Activated CD4-positive, alpha-beta memory T cell treated with anti-CD3 and anti-CD28 coated beads, Interleukin-2, amount 10 ng/mL, durations not matched to agents 7 days and 5 days (primary cell): Measurements from ENCODE around the gene ZNF689. TPM values are rescaled to one million over a fixed set of nuclear protein-coding genes. Genes with fewer than 3 reads are reported as not detected.
"Not testable (repeated sequence)": the region's sequence is repeated elsewhere in the genome, so short reads cannot be mapped to it uniquely, and the experiment has no call there.

Experiments used
- CTCF ChIA-PET: fragments of 350-600 bp; sonication (Branson Sonifier 250); formaldehyde crosslinking; loops from one replicate; lab custom pipeline; 2021; ENCODE audit warnings: antibody characterized with exemption, inconsistent platforms; lab: Charles Lee
- POLR2A ChIA-PET: fragments of 350-600 bp; sonication (Branson Sonifier 250); formaldehyde crosslinking; loops from one replicate; lab custom pipeline; 2021; ENCODE audit warnings: antibody characterized with exemption; lab: Charles Lee
- DNase-seq: peaks from one replicate; pipeline ENCODE4 v3.0.0-alpha.2; 2020
- H3K27ac Mint-ChIP-seq: one replicate; pipeline ENCODE4 v1.8.0; 2021; ENCODE audit warnings: mild to moderate bottlenecking, mixed read lengths
- H3K27me3 Mint-ChIP-seq: one replicate; pipeline ENCODE4 v1.8.0; 2021; ENCODE audit warnings: mixed read lengths
- H3K36me3 Mint-ChIP-seq: one replicate; pipeline ENCODE4 v1.8.0; 2021; ENCODE audit warnings: low read depth, mixed read lengths
- H3K4me1 Mint-ChIP-seq: one replicate; pipeline ENCODE4 v1.8.0; 2021; ENCODE audit warnings: mixed read lengths
- H3K4me3 Mint-ChIP-seq: one replicate; pipeline ENCODE4 v1.8.0; 2021; ENCODE audit warnings: mild to moderate bottlenecking, mixed read lengths
- H3K9me3 Mint-ChIP-seq: one replicate; pipeline ENCODE4 v1.8.0; 2021; ENCODE audit warnings: mixed read lengths
- total RNA-seq, 2 experiments: library from RNA; stranded (reverse); gene quantifications; one replicate each; pipeline ENCODE4 v1.2.3, GENCODE V29; 2021

ZNF689 gene
- total RNA-seq, 2 experiments from 2014 or later = 9.9 to 11.7 TPM

DNA sequence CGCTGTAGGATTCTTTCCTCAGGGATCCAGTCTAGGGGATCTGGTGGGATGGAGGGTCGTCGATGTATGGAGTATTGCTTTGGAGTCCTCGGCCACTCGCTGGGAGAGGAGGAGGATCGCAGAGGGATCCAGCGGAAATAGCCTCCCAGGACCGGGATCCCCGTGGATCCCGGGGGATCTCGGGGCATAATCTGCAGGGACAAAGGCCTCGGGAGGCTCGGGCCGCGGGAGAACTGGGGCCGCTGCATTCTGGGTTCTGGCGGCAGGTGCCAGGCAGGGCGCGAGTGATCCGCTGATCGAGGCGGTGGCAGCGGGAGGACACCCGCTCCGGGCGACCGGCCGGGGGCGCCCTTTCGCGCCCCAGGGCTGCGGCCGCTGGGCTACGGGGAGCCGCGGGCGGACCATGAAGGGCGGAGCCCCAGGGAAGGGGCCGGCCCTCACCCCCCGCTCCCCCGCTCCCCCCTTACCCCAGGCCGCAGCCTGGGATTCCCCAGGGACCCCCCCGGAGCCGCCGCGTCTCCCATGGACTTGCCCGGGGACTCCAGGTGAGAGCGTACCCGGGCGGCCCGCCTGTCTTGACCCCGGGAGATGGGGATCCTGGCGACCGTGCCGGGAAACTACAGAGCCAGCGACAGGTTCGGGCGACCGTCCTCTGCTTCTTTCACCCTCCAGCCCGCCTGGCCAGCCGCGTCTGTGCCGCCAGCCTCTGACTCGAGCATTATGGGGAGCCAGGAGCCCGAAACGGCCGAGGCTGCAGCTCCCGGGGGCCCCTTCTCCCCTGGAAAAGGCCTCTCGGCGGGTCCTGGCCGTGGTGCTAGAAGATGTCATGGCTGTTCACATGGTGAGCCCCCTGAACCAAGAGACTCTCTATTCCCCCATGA lies 41.2 kb upstream of the ZNF689 start:
- Mint-ChIP-seq H3K9me3 (no peaks in the 10 kb centered on the region), H3K27me3 (no peaks in the 10 kb centered on the region), H3K4me1 (peaks cover 36% of the 10 kb centered on the region), H3K27ac (peak overlapping the region; percentile 95), H3K4me3 (peak overlapping the region; percentile 96), H3K36me3 (peaks cover 39% of the 10 kb centered on the region)
- ChIA-PET POLR2A (interaction anchor here (0.6 to 3.8 kb wide), 21 partner anchors 9 to 269 kb away, joined by 3 to 49 read pairs (median 5); partner anchors contain the start of genes DCTPP1, FBRS, PHKG2 and SEPTIN1), CTCF (interaction anchor here (0.6 to 3.9 kb wide), 11 partner anchors 7 to 291 kb away, joined by 3 to 34 read pairs (median 5); partner anchors contain the start of genes DCTPP1 and FBRS)
- peak; percentile 85 for DNase-seq

- Mint-ChIP-seq H3K27ac (peak within 1 kb of the TSS; percentile 95), H3K27me3 (peaks cover 3% of the 10 kb centered on the region), H3K36me3 (peaks cover 30% of the 10 kb centered on the region), H3K4me3 (peak within 1 kb of the TSS; percentile 96), H3K4me1 (peaks cover 30% of the 10 kb centered on the region), H3K9me3 (no peaks in the 10 kb centered on the region)
- POLR2A ChIA-PET = interaction anchor here (0.6 to 3.8 kb wide), 25 partner anchors 10 to 273 kb away, joined by 3 to 49 read pairs (median 5); partner anchors contain the start of genes DCTPP1, FBRS, ITGAL and PHKG2
- DNase-seq = peak; percentile 99
- CTCF ChIA-PET = interaction anchor here (0.6 to 3.9 kb wide), 19 partner anchors 8 to 559 kb away, joined by 3 to 34 read pairs (median 4); partner anchors contain the start of genes DCTPP1, FBRS, TBX6 and ZNF689
Observed at GRCh38 chr16:30650369-30651123, 40.4 kb upstream of the ZNF689 start, which contains the start of gene PRR14. TSS of gene PRR14 (plus strand) at chr16:30650960. CDS start at chr16:30651646, 686 bp downstream.

GRCh38 chr16:30649725-30650368 lies 39.7 kb upstream of the ZNF689 start:
- Mint-ChIP-seq H3K27ac (peak overlapping the region; percentile 95), H3K4me3 (peak overlapping the region; percentile 96), H3K27me3 (peaks cover 3% of the 10 kb centered on the region), H3K36me3 (peaks cover 23% of the 10 kb centered on the region), H3K9me3 (no peaks in the 10 kb centered on the region), H3K4me1 (peaks cover 26% of the 10 kb centered on the region)
- peak; percentile 46 for DNase-seq
- ChIA-PET POLR2A (interaction anchor here (0.6 to 3.8 kb wide), 23 partner anchors 10 to 272 kb away, joined by 3 to 49 read pairs (median 5); partner anchors contain the start of genes DCTPP1, FBRS, ITGAL and PHKG2), CTCF (interaction anchor here (0.6 to 3.9 kb wide), 17 partner anchors 9 to 558 kb away, joined by 3 to 34 read pairs (median 5); partner anchors contain the start of genes DCTPP1, FBRS, TBX6 and ZNF689)

DNA sequence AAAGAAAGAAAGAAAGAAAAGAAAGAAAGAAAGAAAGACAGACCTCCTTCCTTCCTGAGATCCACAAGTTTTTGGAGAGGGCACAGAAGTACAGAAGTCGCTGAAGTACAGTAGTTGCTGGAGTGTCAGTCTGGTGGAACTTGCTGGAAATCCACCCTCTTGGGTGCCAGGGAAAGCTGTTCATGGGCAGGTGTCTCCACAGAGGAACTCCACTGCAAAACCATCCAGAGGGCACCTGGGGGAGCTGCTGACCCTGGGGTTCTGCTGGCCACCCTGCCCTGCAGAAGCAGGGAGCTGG lies 37.0 kb upstream of the ZNF689 start:
- no peak overlapping the region for H3K4me3 Mint-ChIP-seq
- DNase-seq = no peak
- ChIA-PET CTCF (interaction anchor here (1.1 kb wide), 1 partner anchor 18 kb away, joined by 3 read pairs; no protein-coding TSS in a partner anchor), POLR2A (no interaction called here)
- H3K9me3 Mint-ChIP-seq = no peaks in the 10 kb centered on the region
- peaks cover 6% of the 10 kb centered on the region for H3K36me3 Mint-ChIP-seq
- no peak overlapping the region for H3K27ac Mint-ChIP-seq
- H3K4me1 Mint-ChIP-seq = peaks cover 17% of the 10 kb centered on the region
- H3K27me3 Mint-ChIP-seq = peaks cover 6% of the 10 kb centered on the region

GRCh38 chr16:30645727-30646126 lies 35.5 kb upstream of the ZNF689 start:
- H3K36me3 Mint-ChIP-seq = no peaks in the 10 kb centered on the region
- CTCF ChIA-PET = interaction anchor here (1.3 kb wide), 1 partner anchor 216 kb away, joined by 3 read pairs; the partner anchor contains the start of gene DCTPP1
- H3K9me3 Mint-ChIP-seq = no peaks in the 10 kb centered on the region
- no peak for DNase-seq
- H3K27me3 Mint-ChIP-seq = peaks cover 6% of the 10 kb centered on the region
- no peak overlapping the region for H3K4me3 Mint-ChIP-seq
- POLR2A ChIA-PET = interaction anchor here (1.4 to 3.4 kb wide), 2 partner anchors 11 to 13 kb away, joined by 3 to 12 read pairs; no protein-coding TSS in a partner anchor
- H3K4me1 Mint-ChIP-seq = peaks cover 11% of the 10 kb centered on the region
- no peak overlapping the region for H3K27ac Mint-ChIP-seq

DNA sequence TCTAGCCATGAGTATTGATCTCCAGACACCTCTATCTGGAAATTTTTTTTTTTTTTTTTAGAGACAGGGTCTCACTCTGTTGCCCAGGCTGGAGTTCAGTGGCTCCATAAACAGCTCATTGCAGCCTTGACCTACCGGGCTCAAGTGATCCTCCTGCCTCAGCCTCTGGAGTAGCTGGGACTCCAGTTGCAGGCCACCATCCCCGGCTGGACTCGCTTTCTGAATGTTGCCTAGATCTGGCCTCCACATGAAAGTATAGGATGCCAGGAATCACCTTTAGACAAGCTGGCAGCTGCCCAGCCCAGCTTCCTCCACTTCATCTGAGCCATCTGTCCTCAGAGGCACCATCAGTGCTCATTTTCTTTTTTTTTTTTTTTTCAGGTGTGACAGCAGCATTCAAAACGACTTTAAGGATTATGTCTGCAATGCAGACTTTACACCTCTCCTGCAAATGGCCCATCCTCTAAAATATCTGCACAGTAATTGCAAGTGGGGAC lies 34.2 kb upstream of the ZNF689 start:
- Mint-ChIP-seq H3K4me3 (no peak overlapping the region), H3K27ac (no peak overlapping the region), H3K27me3 (peaks cover 6% of the 10 kb centered on the region), H3K9me3 (no peaks in the 10 kb centered on the region), H3K36me3 (no peaks in the 10 kb centered on the region), H3K4me1 (peaks cover 3% of the 10 kb centered on the region)
- no peak for DNase-seq
- POLR2A ChIA-PET = interaction anchor here (1.1 to 3.4 kb wide), 2 partner anchors 10 to 109 kb away, joined by 3 to 12 read pairs; no protein-coding TSS in a partner anchor
- CTCF ChIA-PET = no interaction called here

- no peaks in the 10 kb centered on the region for H3K9me3 Mint-ChIP-seq
- H3K4me1 Mint-ChIP-seq = no peaks in the 10 kb centered on the region
- ChIA-PET POLR2A (no interaction called here), CTCF (interaction anchor here (1.1 to 1.4 kb wide), 3 partner anchors 11 to 212 kb away, joined by 3 to 5 read pairs (median 3); partner anchors contain the start of gene DCTPP1)
- no peak overlapping the region for H3K27ac Mint-ChIP-seq
- DNase-seq = no peak
- peaks cover 6% of the 10 kb centered on the region for H3K27me3 Mint-ChIP-seq
- no peaks in the 10 kb centered on the region for H3K36me3 Mint-ChIP-seq
- no peak overlapping the region for H3K4me3 Mint-ChIP-seq
Observed at GRCh38 chr16:30641378-30641982, 31.3 kb upstream of the ZNF689 start.

DNA sequence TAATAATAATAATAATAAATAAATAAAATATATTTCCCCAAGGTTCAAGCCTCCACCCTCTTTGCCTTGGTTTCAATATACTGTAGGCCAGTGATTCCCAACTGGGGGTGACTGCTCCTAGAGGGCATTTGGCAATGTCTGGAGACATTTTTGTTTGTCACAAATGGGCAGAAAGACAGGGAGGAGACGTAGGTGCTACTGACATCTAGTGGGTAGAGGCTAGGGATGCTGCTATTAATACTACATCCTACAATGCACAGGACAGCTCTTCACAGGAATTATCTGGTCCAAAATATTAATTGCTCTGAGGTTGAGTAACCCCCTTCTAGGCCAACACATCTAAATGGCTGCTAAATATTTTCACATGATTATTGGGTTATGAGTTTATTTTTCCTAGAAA lies 27.8 kb upstream of the ZNF689 start:
- no peaks in the 10 kb centered on the region for H3K36me3 Mint-ChIP-seq
- no peaks in the 10 kb centered on the region for H3K27me3 Mint-ChIP-seq
- DNase-seq = peak; percentile 38
- no peak overlapping the region for H3K4me3 Mint-ChIP-seq
- H3K27ac Mint-ChIP-seq = no peak overlapping the region
- CTCF ChIA-PET = interaction anchor here (0.5 to 2.2 kb wide), 7 partner anchors 9 to 208 kb away, joined by 3 to 17 read pairs (median 5); partner anchors contain the start of gene DCTPP1
- POLR2A ChIA-PET = interaction anchor here (1.3 kb wide), 1 partner anchor 29 kb away, joined by 4 read pairs; the partner anchor contains the start of gene ZNF689
- H3K9me3 Mint-ChIP-seq = no peaks in the 10 kb centered on the region
- H3K4me1 Mint-ChIP-seq = peaks cover 19% of the 10 kb centered on the region

DNA sequence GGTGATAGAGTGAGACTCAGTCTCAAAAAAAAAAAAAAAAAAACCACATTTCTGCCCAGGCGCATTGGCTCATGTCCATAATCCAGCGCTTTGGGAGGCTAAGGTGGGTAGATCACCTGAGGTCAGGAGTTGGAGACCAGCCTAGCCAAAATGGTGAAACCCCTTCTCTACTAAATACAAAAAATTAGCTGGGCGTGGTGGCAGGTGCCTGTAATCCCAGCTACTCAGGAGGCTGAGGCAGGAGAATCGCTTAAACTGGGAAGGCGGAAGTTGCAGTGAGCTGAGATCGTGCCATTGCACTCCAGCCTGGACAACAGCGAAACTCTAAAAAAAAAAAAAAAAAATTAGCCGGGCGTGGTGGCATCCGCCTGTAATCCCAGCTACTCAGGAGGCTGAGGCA lies 26.9 kb upstream of the ZNF689 start:
- peaks cover 19% of the 10 kb centered on the region for H3K4me1 Mint-ChIP-seq
- not testable (repeated sequence) for H3K4me3 Mint-ChIP-seq, H3K27ac Mint-ChIP-seq, H3K9me3 Mint-ChIP-seq, DNase-seq, H3K36me3 Mint-ChIP-seq, H3K27me3 Mint-ChIP-seq
- CTCF ChIA-PET = interaction anchor here (0.8 to 2.2 kb wide), 9 partner anchors 8 to 508 kb away, joined by 3 to 17 read pairs (median 5); partner anchors contain the start of genes DCTPP1 and FBRS
- POLR2A ChIA-PET = interaction anchor here (1.3 kb wide), 1 partner anchor 28 kb away, joined by 4 read pairs; the partner anchor contains the start of gene ZNF689

GRCh38 chr16:30636599-30636998 lies 26.4 kb upstream of the ZNF689 start:
- Mint-ChIP-seq H3K4me1 (peaks cover 19% of the 10 kb centered on the region), H3K27me3 (no peaks in the 10 kb centered on the region), H3K9me3 (no peaks in the 10 kb centered on the region), H3K4me3 (no peak overlapping the region), H3K27ac (no peak overlapping the region), H3K36me3 (no peaks in the 10 kb centered on the region)
- ChIA-PET POLR2A (interaction anchor here (3.8 kb wide), 1 partner anchor 13 kb away, joined by 24 read pairs; the partner anchor contains the start of gene PRR14), CTCF (interaction anchor here (0.9 to 2.2 kb wide), 7 partner anchors 8 to 207 kb away, joined by 3 to 17 read pairs (median 5); partner anchors contain the start of genes DCTPP1, FBRS and PRR14)
- DNase-seq = no peak

DNA sequence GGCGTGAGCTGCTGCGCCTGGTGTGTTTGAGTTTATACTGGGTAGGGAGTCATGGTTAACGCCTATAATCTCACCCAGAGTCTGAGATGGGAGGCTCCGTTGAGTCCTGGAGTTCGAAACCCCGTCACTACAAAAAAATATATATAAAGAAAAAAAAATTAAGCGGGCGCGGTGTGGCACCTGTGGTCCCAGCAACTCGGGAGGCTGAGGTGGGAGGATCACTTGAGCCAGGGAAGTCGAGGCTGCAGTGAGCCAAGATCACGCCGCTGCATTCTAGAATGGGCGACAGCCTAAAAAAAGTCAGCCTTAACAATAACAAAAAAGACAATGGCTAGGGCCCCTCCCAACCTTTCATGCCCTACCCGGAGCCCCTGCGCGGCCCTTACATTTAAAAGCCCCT lies 23.3 kb upstream of the ZNF689 start:
- Mint-ChIP-seq H3K36me3 (no peaks in the 10 kb centered on the region), H3K4me1 (peaks cover 27% of the 10 kb centered on the region), H3K27me3 (peaks cover 2% of the 10 kb centered on the region), H3K27ac (peak overlapping the region; percentile 88), H3K9me3 (no peaks in the 10 kb centered on the region), H3K4me3 (peak overlapping the region; percentile 92)
- CTCF ChIA-PET = interaction anchor here (0.6 to 3.5 kb wide), 10 partner anchors 14 to 208 kb away, joined by 3 to 15 read pairs (median 4); partner anchors contain the start of genes DCTPP1, FBRS and ZNF689
- POLR2A ChIA-PET = interaction anchor here (0.6 to 3.8 kb wide), 9 partner anchors 12 to 204 kb away, joined by 3 to 24 read pairs (median 5); partner anchors contain the start of genes FBRS, PRR14, ZNF689 and ZNF747
- DNase-seq = no peak
